HepG2 (cell line): ENCODE results near the gene SPRED2. TPM values are rescaled to one million over a fixed set of nuclear protein-coding genes. Genes with fewer than 3 reads are reported as not detected.
A peak's percentile ranks its signal among the peaks of the same experiment; 100 is the strongest.

Source experiments
- ATAC-seq: fragments of 200-7000 bp; cut with Tn5 transposase; 3 replicates; pipeline ENCODE4 v1.9.1; 2020; ENCODE audit warnings: mild to moderate bottlenecking, moderate library complexity
- BruUV-seq: library from RNA; stranded (reverse); fragments of 400-500 nt; replicated peaks from 2 replicates; lab custom pipeline; 2021; lab: Mats Ljungman, UMichigan
- CTCF ChIA-PET: fragments of 300-600 bp; formaldehyde crosslinking; extraction: SDS; loops from one replicate; lab custom pipeline; 2021; ENCODE audit warnings: low total read pairs, inconsistent platforms, low intra/inter-chr PET ratio; lab: Yijun Ruan, JAX
- POLR2A ChIA-PET: fragments of 350-600 bp; sonication (Branson Sonifier 250); formaldehyde crosslinking; loops from one replicate; lab custom pipeline; 2020; ENCODE audit warnings: antibody characterized with exemption, inconsistent platforms; lab: Yijun Ruan, JAX
- DNase-seq: peaks from one replicate; pipeline ENCODE4 v3.0.0-alpha.2; 2015; ENCODE audit warnings: low spot score
- FAIRE-seq: peaks from 3 replicates; lab custom pipeline; 2011; peaks lifted over from hg19 to GRCh38; lab: Jason Lieb, UNC
- H2AFZ ChIP-seq: one replicate; pipeline ENCODE4 v1.6.1; 2011; ENCODE audit warnings: low read length, inconsistent platforms
- H3K27ac ChIP-seq: fragments of 300-600 bp; 3 replicates; pipeline ENCODE4 v1.8.0; 2011; ENCODE audit warnings: mixed run types, mild to moderate bottlenecking, mixed read lengths, low read length, inconsistent platforms; ENCODE audit not compliant: insufficient read depth; ENCODE audit errors: extremely low read length
- H3K27me3 ChIP-seq, 2 experiments: fragments of 200-600 bp in 1 of 2; 2 replicates in 1 of 2; 3 replicates in 1 of 2; pipeline versions ENCODE4 v1.6.0 to v1.8.0; 2011; ENCODE audit warnings: low read length in 2 of 2, mild to moderate bottlenecking in 2 of 2, moderate library complexity in 2 of 2, inconsistent platforms in 1 of 2; ENCODE audit not compliant: insufficient read depth in 2 of 2, control insufficient read depth in 1 of 2
- H3K36me3 ChIP-seq, 2 experiments: fragments of 200-600 bp in 1 of 2; replicated peaks in 1 of 2; 2 replicates in 1 of 2; 3 replicates in 1 of 2; pipeline versions ENCODE4 v1.5.1 to v1.8.0; 2011; ENCODE audit warnings: low read length in 2 of 2, inconsistent platforms in 1 of 2; ENCODE audit not compliant: insufficient read depth in 2 of 2, control insufficient read depth in 1 of 2
- H3K4me1 ChIP-seq: 2 replicates; pipeline ENCODE4 v1.5.1; 2012; ENCODE audit warnings: low read length, inconsistent platforms; ENCODE audit not compliant: insufficient read depth
- H3K4me2 ChIP-seq: 2 replicates; pipeline ENCODE4 v1.6.0; 2011; ENCODE audit warnings: low read depth, low read length, inconsistent platforms
- H3K4me3 ChIP-seq, 3 experiments: fragments of 200-600 bp in 1 of 3; sonication (generic), shearing (Covaris generic) in 1 of 3; replicated peaks in 1 of 3; 2 replicates each; pipeline ENCODE4 v1.5.1; 2011 to 2016; ENCODE audit warnings: low read length in 3 of 3, inconsistent platforms in 2 of 3, low read depth in 2 of 3, mild to moderate bottlenecking in 2 of 3, control low read depth in 1 of 3, mixed read lengths in 1 of 3; ENCODE audit not compliant: insufficient read depth in 1 of 3
- H3K79me2 ChIP-seq: one replicate; pipeline ENCODE4 v1.6.1; 2011; ENCODE audit warnings: low read length, inconsistent platforms; ENCODE audit not compliant: insufficient read depth
- H3K9ac ChIP-seq: 2 replicates; pipeline ENCODE4 v1.6.0; 2011; ENCODE audit warnings: mild to moderate bottlenecking, low read depth, low read length, inconsistent platforms; ENCODE audit not compliant: insufficient read depth
- H3K9me3 ChIP-seq: 2 replicates; pipeline ENCODE4 v1.5.1; 2012; ENCODE audit warnings: mild to moderate bottlenecking, low read length
- H4K20me1 ChIP-seq: 2 replicates; pipeline ENCODE4 v1.6.0; 2011; ENCODE audit warnings: inconsistent platforms, mild to moderate bottlenecking, low read length, moderate library complexity; ENCODE audit not compliant: insufficient read depth
- ARID2 ChIP-seq: sonication (generic); formaldehyde crosslinking; IDR thresholded peaks from 2 replicates; pipeline ENCODE4 v1.8.1; 2022; ENCODE audit warnings: mild to moderate bottlenecking, missing genetic modification reagents, borderline replicate concordance
- ARID5B ChIP-seq: IDR thresholded peaks from 2 replicates; pipeline ENCODE4 v1.4.0; 2020; ENCODE audit warnings: mild to moderate bottlenecking, missing genetic modification reagents
- ELF1 ChIP-seq: sonication (generic); formaldehyde crosslinking; IDR thresholded peaks from 2 replicates; pipeline ENCODE4 v1.4.0; 2020; ENCODE audit warnings: missing genetic modification reagents
- GMEB1 ChIP-seq: sonication (generic); formaldehyde crosslinking; IDR thresholded peaks from 2 replicates; pipeline ENCODE4 v1.5.1; 2020; ENCODE audit warnings: missing genetic modification reagents, mild to moderate bottlenecking, borderline replicate concordance
- HNRNPH1 ChIP-seq: fragments of 200-400 bp; formaldehyde crosslinking; optimal IDR thresholded peaks from 2 replicates; pipeline ENCODE3; 2017; ENCODE audit warnings: mild to moderate bottlenecking, low read depth, low read length
- IKZF1 ChIP-seq: fragments of 450-650 bp; IDR thresholded peaks from 2 replicates; pipeline ENCODE4 v1.7.1; 2016
- NCOA5 ChIP-seq: sonication (generic); formaldehyde crosslinking; IDR thresholded peaks from 2 replicates; pipeline ENCODE4 v1.4.0; 2020; ENCODE audit warnings: missing genetic modification reagents
- PHF20 ChIP-seq: sonication (generic); formaldehyde crosslinking; IDR thresholded peaks from 2 replicates; pipeline ENCODE4 v1.5.0; 2020; ENCODE audit warnings: mild to moderate bottlenecking, missing genetic modification reagents
- RBM22 ChIP-seq: fragments of 200-400 bp; formaldehyde crosslinking; optimal IDR thresholded peaks from 2 replicates; pipeline ENCODE3; 2017; ENCODE audit warnings: mild to moderate bottlenecking, low read length, moderate library complexity
- SIN3B ChIP-seq: fragments of 150-350 bp; IDR thresholded peaks from 2 replicates; pipeline ENCODE4 v1.6.1; 2014; ENCODE audit warnings: low read length
- SPEN ChIP-seq: sonication (generic); formaldehyde crosslinking; IDR thresholded peaks from 2 replicates; pipeline ENCODE4 v1.5.1; 2020; ENCODE audit warnings: low read depth, mild to moderate bottlenecking, missing genetic modification reagents
- ZFP62 ChIP-seq: sonication (generic); formaldehyde crosslinking; IDR thresholded peaks from 2 replicates; pipeline ENCODE4 v1.4.0; 2020; ENCODE audit warnings: missing genetic modification reagents
- ZNF326 ChIP-seq: sonication (generic); formaldehyde crosslinking; IDR thresholded peaks from 2 replicates; pipeline ENCODE4 v1.4.0; 2020; ENCODE audit warnings: missing genetic modification reagents, borderline replicate concordance
- ZNF580 ChIP-seq: IDR thresholded peaks from 2 replicates; pipeline ENCODE4 v1.6.1; 2016; ENCODE audit warnings: low read depth, borderline replicate concordance
- ZNF607 ChIP-seq: sonication (generic); formaldehyde crosslinking; IDR thresholded peaks from 2 replicates; pipeline ENCODE4 v1.5.1; 2020; ENCODE audit warnings: missing genetic modification reagents, mild to moderate bottlenecking, borderline replicate concordance
- ZNF747 ChIP-seq: sonication (generic); formaldehyde crosslinking; IDR thresholded peaks from 2 replicates; pipeline ENCODE4 v1.8.1; 2023; ENCODE audit warnings: missing genetic modification reagents, mild to moderate bottlenecking, borderline replicate concordance
- WGBS: methylation state at CpG from one replicate; pipeline ENCODE4 v1.1.6; 2017; ENCODE audit warnings: low lambda C conversion rate; 5-methylcytosine and 5-hydroxymethylcytosine counted together
- in situ Hi-C: cut with HindIII; loops from 2 replicates; pipeline ENCODE4 v1.10.0; 2017; ENCODE audit warnings: low pct_unique_long_range_greater_than_20kb; ENCODE audit not compliant: extremely low pct_ligation_motif_present
- intact Hi-C: fragments of 100-400 bp; cut with micrococcal nuclease; formaldehyde crosslinking; loops from one replicate; pipeline ENCODE4 v1.10.0; 2022; ENCODE audit not compliant: unreplicated experiment
- polyA plus RNA-seq, 8 experiments: library from polyadenylated mRNA; depleted of rRNA in 3 of 8; stranded (reverse) in 7 of 8; unstranded in 1 of 8; fragments of >200 nt; fragmentation: Illumina TruSeq in 4 of 8; extraction: Trizol in 4 of 8; gene quantifications; 2 replicates each; pipeline versions ENCODE4 v1.2.1 to v1.2.3, GENCODE V29; 2011 to 2016; ENCODE audit warnings: low read depth in 4 of 8, missing spikeins in 1 of 8, mixed read lengths in 1 of 8; ENCODE audit not compliant: insufficient read depth in 1 of 8
- total RNA-seq, 5 experiments: library from RNA; depleted of rRNA; stranded (reverse); fragments of >200 nt; fragmentation: Illumina TruSeq; extraction: Trizol; gene quantifications; 2 replicates each; pipeline ENCODE4 v1.2.3, GENCODE V29; 2016; ENCODE audit warnings: low read depth in 1 of 5
- TF ChIP-seq, protein P1 (sequence below): sonication (generic); formaldehyde crosslinking; IDR thresholded peaks from 2 replicates; pipeline ENCODE4 v1.4.0; 2020; ENCODE audit warnings: missing genetic modification reagents

Gene SPRED2
- total and polyA plus RNA-seq, 2 of the 13 experiments (the other 11 are each of a cell fraction or from before 2014, with no cell fraction given), result 13.0 to 37.0 TPM

DNA sequence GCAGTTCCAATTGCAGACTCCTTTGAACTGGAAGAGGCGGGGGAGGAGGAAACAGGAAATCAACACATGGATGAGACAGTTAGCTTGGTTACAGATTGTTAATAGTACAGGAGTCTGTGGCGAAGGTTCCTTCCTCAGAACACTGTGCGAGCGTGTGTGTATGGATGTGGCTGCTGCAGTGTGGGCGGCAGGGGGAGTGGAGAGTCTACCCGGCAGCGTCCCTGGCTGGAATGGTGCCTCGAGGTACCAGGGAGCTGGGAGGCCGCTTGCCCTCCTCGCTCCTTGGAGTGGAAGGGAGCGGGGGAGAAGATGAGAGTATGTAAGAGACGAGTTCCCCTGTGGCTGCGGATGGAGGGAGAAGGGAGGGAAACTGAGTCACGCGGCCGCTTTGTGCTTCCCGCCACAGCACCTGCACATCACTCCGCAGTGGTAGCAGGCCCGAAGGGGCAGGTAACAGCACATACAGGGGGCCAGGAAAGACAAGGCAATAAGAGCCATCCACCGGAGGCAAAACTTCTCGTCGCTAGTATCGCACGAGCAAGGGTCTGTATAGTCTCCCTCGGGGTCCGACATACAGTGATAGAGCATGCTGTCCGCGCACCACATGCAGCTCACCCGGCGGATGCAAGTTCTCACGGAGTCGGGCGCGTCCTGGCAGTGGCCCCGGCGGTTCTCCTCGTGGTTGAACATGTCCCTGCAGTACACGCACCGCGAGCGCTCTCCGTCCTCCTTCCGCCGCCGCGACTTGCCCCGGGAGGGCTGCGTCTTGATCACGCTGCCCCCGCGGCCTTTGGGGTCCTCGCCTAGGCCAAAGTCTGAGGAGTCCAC lies 119.1 kb downstream of the SPRED2 start:
- no peaks in the 10 kb centered on the region for H3K27me3 ChIP-seq
- DNase-seq, result no peak
- no peaks in the 10 kb centered on the region for H3K79me2 ChIP-seq
- in situ Hi-C loops, result no loop called here
- FAIRE-seq, result no peak
- peaks cover 4% of the 10 kb centered on the region; the same call in 1 of the 2 replicates for H4K20me1 ChIP-seq
- H3K4me2 ChIP-seq, result no peak overlapping the region
- H3K36me3 ChIP-seq, result peaks cover 47 to 85% of the 10 kb centered on the region in 2 experiments
- H3K9ac ChIP-seq, result no peak overlapping the region
- no peaks in the 10 kb centered on the region for H3K4me1 ChIP-seq
- whole genome bisulfite sequencing, result 97% methylated on average over 52 of the region's 52 CpGs
- no peak for ATAC-seq
- no peak overlapping the region for H2AFZ ChIP-seq
- no peak overlapping the region for H3K4me3 ChIP-seq
- no peaks in the 10 kb centered on the region for H3K9me3 ChIP-seq
- POLR2A ChIA-PET, result no interaction called here
- H3K27ac ChIP-seq, result no peak overlapping the region
- no TSS peak for BruUV-seq
- CTCF ChIA-PET, result no interaction called here
- intact Hi-C loops, result no loop called here
- TF ChIP-seq, protein P1, sequence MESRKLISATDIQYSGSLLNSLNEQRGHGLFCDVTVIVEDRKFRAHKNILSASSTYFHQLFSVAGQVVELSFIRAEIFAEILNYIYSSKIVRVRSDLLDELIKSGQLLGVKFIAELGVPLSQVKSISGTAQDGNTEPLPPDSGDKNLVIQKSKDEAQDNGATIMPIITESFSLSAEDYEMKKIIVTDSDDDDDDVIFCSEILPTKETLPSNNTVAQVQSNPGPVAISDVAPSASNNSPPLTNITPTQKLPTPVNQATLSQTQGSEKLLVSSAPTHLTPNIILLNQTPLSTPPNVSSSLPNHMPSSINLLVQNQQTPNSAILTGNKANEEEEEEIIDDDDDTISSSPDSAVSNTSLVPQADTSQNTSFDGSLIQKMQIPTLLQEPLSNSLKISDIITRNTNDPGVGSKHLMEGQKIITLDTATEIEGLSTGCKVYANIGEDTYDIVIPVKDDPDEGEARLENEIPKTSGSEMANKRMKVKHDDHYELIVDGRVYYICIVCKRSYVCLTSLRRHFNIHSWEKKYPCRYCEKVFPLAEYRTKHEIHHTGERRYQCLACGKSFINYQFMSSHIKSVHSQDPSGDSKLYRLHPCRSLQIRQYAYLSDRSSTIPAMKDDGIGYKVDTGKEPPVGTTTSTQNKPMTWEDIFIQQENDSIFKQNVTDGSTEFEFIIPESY (CRISPR knock-in tag), result peak; percentile 24; the same call in 1 of the 2 replicates
- TF ChIP-seq ARID2 (CRISPR knock-in tag), result no peak
- TF ChIP-seq ZNF326 (CRISPR knock-in tag), result no peak
- TF ChIP-seq ZFP62, result no peak
- no peak for TF ChIP-seq NCOA5 (CRISPR knock-in tag)
- TF ChIP-seq HNRNPH1, result no peak
- TF ChIP-seq SPEN (CRISPR knock-in tag), result no peak
- TF ChIP-seq SIN3B, result no peak
- TF ChIP-seq PHF20 (CRISPR knock-in tag), result no peak
- no peak for TF ChIP-seq ELF1 (CRISPR knock-in tag)
- TF ChIP-seq ZNF607 (CRISPR knock-in tag), result no peak
- no peak for TF ChIP-seq ARID5B (CRISPR knock-in tag)
- no peak for TF ChIP-seq GMEB1 (CRISPR knock-in tag)
- no peak for TF ChIP-seq IKZF1
- no peak for TF ChIP-seq ZNF747
- peak; percentile 80 for TF ChIP-seq RBM22
- no peak for TF ChIP-seq ZNF580 (CRISPR knock-in tag)
